Activated T-helper 9 cell treated with anti-CD3 and anti-CD28 coated beads, Interleukin-2, amount 50 U/mL, for 16 hours (primary cell): Measurements from ENCODE around the gene PGBD2.
"Not testable (repeated sequence)": the region's sequence is repeated elsewhere in the genome, so short reads cannot be mapped to it uniquely, and the experiment has no call there.

Experiments used
- DNase-seq: peaks from one replicate; pipeline ENCODE4 v3.0.0-alpha.2; 2020; ENCODE audit warnings: low read depth

Gene PGBD2

DNA sequence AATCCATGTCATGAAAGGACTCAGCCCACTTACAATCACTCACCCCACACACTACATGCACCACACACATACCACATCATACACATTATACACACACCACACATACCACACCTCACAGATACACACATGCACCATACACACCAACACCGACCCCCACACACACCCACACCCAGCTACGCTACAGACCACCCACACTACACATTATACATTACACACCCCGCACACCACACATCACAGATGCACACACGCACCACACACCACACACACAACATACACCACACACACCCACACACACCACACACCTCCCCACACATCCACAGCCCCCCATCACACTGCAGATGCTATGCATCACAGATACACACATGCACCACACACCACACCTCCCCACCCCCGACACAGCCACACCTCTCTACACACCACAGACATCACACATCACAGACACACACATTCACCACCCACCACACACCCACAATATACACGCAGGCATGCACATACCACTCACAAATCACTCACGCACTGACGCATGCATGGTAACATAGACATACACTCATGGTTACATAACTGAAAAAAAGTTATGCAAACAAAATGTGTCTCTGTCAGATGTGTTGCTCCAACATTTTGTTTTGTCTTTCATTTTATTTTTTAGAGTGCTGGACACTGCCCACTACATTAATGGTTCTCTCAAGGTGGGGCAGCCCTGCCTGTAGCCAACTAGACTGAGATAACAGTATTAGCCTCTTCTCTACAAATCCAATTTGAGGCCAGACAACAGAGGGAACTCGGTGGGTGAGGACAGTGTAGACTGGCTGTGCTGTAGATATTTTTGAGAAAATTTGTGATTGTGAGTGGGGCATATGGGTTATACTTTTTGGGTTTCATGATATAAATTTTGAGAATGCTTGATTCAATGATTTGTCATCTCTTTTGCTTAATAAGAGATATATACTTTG is 15.2 kb upstream of the PGBD2 start:
- no peak for DNase-seq

GRCh38 chr1:248891758-248892157 is 14.3 kb upstream of the PGBD2 start:
- DNase-seq, result no peak

DNA sequence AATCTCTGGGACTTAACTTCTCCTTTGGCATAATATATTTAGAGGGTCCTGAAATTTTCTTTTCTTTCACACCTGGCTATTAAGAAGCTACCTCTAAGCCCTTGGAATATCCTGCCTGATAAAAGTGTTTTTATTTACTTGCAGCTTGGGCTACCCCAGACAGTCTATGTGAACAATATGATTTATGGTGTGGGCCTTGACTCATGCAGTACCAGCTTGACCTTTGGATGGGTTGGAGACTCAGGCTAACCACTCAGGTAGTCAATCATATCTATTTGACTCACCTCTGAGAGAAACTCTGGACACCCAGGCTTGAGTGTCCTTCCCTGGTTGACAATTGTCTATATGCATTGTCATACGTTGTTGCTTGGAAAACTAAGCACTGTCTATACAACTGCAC is 13.4 kb upstream of the PGBD2 start:
- no peak for DNase-seq

DNA sequence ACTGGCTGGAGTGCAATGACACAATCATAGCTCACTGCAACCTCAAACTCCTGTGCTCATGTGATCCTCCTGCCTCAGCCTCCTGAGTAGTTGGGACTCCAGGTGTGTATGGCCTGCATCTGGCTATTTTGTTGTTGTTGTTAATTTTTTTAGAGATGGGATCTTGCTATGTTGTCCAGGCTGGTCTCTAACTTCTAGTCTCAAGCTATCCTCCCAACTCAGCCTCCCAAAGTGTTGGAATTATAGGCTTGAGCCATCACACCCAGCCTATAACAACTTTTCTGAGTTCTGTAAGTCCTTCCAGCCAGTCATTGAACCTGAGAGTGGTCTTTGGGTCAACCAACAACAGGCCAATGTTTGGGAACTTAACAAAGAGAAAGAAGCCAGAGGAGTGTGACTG is 11.2 kb upstream of the PGBD2 start:
- DNase-seq, result no peak

DNA sequence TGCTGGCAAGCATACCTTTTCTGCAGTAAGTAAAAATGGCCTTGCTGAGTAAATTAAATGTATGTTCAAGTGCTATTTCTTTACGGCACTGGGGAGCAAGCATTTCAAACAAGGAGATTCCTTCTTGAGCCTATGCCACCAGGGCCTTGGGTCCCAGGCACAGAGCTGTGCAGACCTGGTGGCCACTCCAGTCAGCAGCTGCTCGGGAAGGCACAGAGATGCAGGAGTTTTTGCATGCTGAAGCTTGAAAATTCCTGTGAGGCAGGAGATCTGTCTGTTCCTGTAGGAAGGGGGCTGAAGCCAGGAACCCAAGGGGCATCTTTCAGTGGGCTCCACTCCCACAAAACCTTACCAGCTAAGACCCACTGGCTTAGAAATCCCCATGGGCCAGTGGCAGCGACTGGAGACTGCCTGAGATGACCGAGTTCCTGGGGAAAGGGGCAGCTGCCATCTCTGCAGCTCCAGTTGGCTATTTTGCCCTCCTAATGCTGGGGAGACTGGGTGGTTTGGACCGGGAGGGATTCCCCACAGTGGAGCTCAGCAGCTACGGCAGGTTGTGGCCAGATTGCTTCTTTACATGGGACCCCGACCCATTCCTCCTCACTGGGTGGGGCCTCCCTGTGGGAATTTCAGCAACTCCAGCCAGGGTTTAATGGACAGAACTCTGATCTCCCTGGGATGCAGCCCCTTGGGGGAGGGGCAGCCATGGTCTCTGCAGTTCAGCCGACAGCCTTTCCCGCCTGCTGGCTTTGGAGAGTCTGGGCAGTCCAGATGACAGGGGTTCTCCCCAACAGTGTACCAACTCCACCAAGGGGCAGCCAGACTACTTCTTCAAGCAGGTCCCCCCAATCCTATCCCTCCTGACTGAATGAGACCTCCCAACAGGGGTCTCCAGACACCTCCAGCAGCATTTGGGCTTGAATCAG is 8.4 kb upstream of the PGBD2 start:
- DNase-seq, result no peak

DNA sequence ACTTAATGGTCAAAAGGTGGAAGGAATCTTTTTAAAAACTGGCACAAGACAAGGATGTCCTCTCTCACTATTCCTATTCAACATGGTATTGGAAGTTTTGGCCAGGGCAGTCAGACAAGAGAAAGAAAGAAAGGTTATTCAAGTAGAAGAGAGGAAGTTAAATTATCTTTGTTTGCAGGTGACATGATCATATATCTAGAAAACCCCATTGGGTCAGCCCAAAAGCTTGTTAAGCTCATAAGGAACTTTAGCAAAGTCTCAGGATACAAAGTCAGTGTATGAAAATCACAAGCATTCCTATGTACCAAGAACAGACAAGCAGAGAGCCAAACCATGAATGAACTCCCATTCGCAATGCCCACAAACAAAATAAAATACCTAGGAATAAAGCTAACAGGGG is 5.4 kb upstream of the PGBD2 start:
- DNase-seq, result no peak

GRCh38 chr1:248901578-248901977 is 4.5 kb upstream of the PGBD2 start:
- DNase-seq, result no peak

GRCh38 chr1:248904437-248905216 is 1.4 kb upstream of the PGBD2 start:
- DNase-seq, result no peak

- no peak for DNase-seq
Observed at GRCh38 chr1:248905662-248906008, 400 bp upstream of the PGBD2 start.

DNA sequence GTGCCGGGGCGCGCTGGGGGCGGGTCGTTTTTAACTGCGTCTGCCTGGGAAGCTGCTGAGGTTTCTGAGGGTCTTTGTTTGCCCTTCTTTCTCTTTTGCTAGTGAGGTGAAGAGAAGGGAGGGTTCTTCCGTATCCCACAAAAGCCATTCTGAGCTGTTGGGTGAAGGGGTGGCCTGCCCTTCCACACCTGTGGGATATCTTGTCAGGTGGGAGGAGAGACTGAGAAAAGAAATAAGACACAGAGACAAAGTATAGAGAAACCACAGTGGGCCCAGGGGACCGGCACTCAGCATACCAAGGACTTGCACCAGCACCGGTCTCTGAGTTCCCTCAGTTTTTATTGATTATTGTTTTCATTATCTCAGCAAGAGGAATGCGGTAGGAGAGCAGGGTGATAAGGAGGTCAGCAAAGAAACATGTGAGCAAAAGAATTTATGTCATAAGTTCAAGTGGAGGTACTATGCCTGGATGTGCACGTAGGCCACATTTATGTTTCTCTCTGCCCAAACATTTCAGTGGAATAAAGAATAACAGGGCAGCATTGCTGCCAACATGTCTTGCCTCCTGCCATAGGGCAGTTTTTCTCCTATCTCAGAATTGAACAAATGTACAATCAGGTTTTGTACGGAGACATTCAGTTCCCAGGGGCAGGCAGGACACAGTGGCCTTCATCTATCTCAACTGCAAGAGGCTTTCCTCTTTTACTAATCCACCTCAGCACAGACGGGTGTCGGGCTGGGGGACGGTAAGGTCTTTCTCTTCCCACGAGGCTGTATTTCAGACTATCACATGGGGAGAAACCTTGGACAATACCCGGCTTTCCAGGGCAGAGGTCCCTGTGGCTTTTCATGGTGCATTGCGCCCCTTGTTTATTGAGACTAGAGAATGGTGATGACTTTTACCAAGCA is 972 bp downstream of the PGBD2 start:
- DNase-seq, result no peak

DNA sequence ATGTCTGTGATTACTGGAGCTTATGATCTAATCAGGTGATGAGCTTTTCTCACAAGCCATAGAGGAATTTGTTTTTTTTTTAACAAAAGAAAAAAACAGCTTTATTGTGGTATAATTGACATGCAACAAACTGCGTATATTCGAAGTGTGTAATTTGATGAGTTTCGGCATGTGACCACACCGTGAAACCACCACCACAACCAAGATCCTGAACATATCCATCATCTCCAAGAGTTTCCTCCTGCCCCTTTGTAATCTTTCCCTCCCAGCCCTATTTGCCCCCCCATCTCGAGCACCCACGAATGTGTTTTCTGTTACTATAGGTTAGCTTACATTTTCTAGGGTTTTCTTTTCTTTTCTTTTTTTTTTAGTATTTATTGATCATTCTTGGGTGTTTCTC is 4.7 kb downstream of the PGBD2 start:
- no peak for DNase-seq

GRCh38 chr1:248913933-248914332 is 7.9 kb downstream of the PGBD2 start:
- no peak for DNase-seq

DNA sequence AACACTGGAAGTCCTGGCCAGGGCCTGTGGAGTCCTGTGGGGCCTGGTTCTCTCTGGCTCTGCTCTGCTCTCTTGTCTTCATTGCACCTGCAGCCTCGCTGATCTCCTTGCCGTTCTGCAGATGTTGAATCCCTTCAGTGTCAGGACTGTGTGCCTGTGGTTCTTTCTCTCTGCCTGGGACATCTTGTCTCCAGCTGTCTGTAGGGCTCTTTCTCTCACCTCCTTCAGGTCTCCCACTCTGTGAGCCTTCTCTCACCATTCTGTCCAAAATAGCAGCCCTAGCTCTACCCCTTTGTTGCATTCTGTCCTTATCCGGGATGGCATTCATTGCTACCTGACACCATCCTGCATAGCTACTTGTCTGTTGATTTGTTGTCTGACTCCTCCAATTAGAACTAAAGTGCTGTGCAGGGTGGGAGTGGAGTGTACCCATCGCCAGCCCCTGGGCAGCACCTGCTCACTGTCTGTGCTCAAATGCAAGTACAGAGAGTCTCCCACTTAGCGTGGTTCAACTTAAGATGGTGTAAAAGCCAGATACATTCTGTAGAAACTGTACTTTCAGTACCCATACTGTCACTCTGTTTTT is 8.9 kb downstream of the PGBD2 start:
- no peak for DNase-seq

- DNase-seq, result no peak
Observed at GRCh38 chr1:248918131-248918530, 12.1 kb downstream of the PGBD2 start.

- no peak for DNase-seq
Observed at GRCh38 chr1:248923352-248924338, 17.6 kb downstream of the PGBD2 start.

- DNase-seq, result no peak
Observed at GRCh38 chr1:248924696-248925532, 18.9 kb downstream of the PGBD2 start.

GRCh38 chr1:248925859-248926258 is 19.8 kb downstream of the PGBD2 start:
- DNase-seq, result not testable (repeated sequence)

DNA sequence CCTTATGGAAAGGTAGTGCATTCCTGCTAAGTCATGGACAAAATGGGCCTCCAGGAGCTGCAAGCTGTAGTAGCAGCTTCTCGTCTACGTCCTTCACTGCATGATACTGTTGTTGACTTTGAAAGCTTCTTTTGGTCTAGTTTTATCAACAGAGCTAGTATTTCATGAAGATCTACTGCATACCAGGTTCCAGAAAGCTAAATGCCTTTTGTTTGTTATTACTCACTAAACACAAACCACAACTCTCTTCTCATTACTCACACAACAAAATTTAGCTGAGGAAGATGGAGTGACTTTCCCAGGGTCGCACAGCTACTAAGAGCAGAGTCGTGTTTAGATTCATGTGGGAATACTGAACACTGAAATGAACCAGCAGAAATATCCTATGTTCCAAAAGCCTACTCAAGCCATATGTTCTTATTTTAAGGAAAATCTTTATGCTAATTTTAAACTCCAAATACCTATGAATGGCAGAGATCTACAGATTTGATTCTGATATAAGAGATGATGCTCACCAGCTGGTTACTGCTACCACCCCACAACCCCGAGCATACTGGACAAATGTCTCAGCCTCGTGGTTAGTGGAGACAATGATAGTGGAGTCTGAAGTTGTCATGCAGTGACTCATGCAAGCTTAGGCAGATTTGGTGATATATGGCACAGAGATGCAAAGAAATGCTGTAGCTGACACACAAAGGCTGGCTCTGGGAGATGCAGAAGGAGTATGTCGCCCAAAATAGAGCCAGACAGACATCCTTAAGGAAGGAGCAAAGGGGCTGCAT is 20.6 kb downstream of the PGBD2 start:
- no peak for DNase-seq
